GM12873 (cell line): Measurements from ENCODE around the gene ACHE.
A peak's percentile ranks its signal among the peaks of the same experiment; 100 is the strongest.

Source experiments
- CTCF ChIP-seq: IDR thresholded peaks from 2 replicates; pipeline ENCODE4 v1.5.1; 2012; ENCODE audit warnings: low read depth, mild to moderate bottlenecking, moderate library complexity, low read length, control low read depth; ENCODE audit not compliant: insufficient read depth; ENCODE audit errors: missing control alignments

Gene ACHE

GRCh38 chr7:100874577-100875355 lies 20.9 kb downstream of the ACHE start, which contains the start of gene SRRT:
SRRT (plus strand) TSS chr7:100875103; CDS start chr7:100875591, 488 bp downstream.
- peak; percentile 14 for TF ChIP-seq CTCF

GRCh38 chr7:100874300-100874576 lies 21.4 kb downstream of the ACHE start:
- no peak for TF ChIP-seq CTCF

- no peak for TF ChIP-seq CTCF
Observed at GRCh38 chr7:100873599-100874299, 21.9 kb downstream of the ACHE start.

GRCh38 chr7:100867776-100868485 lies 27.8 kb downstream of the ACHE start:
- no peak for TF ChIP-seq CTCF

GRCh38 chr7:100867040-100867775 lies 28.5 kb downstream of the ACHE start, which contains the start of gene TRIP6:
TRIP6 (plus strand) TSS chr7:100867387; CDS start chr7:100867498, 111 bp downstream.
- TF ChIP-seq CTCF: no peak

- TF ChIP-seq CTCF: no peak
Observed at GRCh38 chr7:100866729-100867039, 29.0 kb downstream of the ACHE start.
